ENCODE data around the gene DFFB. TPM values are rescaled to one million over a fixed set of nuclear protein-coding genes. Genes with fewer than 3 reads are reported as not detected.

Gene DFFB
- total RNA-seq, 1 experiment from 2014 or later = 9.0 TPM

- no TSS peak for BruUV-seq (replicated peaks)
- ATAC-seq (no peak), DNase-seq (ENCODE audit: low read depth, low spot score) (no peak)
- CTCF ChIA-PET = no interaction called here
- POLR2A ChIA-PET = no interaction called here
- no peaks in the 10 kb centered on the region for H4K20me1 ChIP-seq (ENCODE audit: insufficient read depth)
- no peaks in the 10 kb centered on the region for H3K9me3 ChIP-seq (ENCODE audit: control insufficient read depth in 1 of 2, insufficient read depth in 1 of 2, low read depth in 1 of 2, low read length in 2 of 2)
- no peaks in the 10 kb centered on the region for H3K27me3 ChIP-seq (ENCODE audit: insufficient read depth, low read length)
- RAD21 ChIA-PET (ENCODE audit: low non-redundant PET in 1 of 2, low total read pairs in 2 of 2, uncharacterized antibody in 2 of 2, unreplicated experiment in 2 of 2) = no interaction called here
- peaks cover 2 to 11% of the 10 kb centered on the region in 2 experiments; a peak in 2 of 4 replicates for H3K4me1 ChIP-seq (ENCODE audit: control insufficient read depth in 1 of 2, insufficient read depth in 2 of 2, low read length in 2 of 2)
- no peaks in the 10 kb centered on the region for H3K9me2 ChIP-seq (ENCODE audit: insufficient read depth)
- no peak overlapping the region for H3K4me3 ChIP-seq (replicated peaks in 1 of 2; ENCODE audit: low read depth in 1 of 2, low read length in 2 of 2)
- intact Hi-C loops (cut with micrococcal nuclease) = no loop called here
- TF ChIP-seq POLR2AphosphoS5 (IDR thresholded peaks at IDR 0.05; ENCODE audit: low read depth, low read length) (no peak), ELF1 (IDR thresholded peaks at IDR 0.05; ENCODE audit: borderline replicate concordance, low read depth) (no peak), ZFX (IDR thresholded peaks at IDR 0.05) (no peak), CTCF (IDR thresholded peaks at IDR 0.05 in 2 of 3, conservative IDR thresholded peaks at IDR 0.05 in 1 of 3; ENCODE audit: borderline replicate concordance in 1 of 3, insufficient read depth in 1 of 3, low read depth in 2 of 3, low read length in 2 of 3) (no peak), EZH2phosphoT487 (IDR thresholded peaks at IDR 0.05; ENCODE audit: borderline replicate concordance) (no peak), SIN3A (IDR thresholded peaks at IDR 0.05; ENCODE audit: low read depth) (no peak), REST (IDR thresholded peaks at IDR 0.05; ENCODE audit: low read depth) (no peak)
- H3K9ac ChIP-seq (ENCODE audit: low read length) = no peak overlapping the region
- no peak overlapping the region for H2AFZ ChIP-seq (ENCODE audit: low read depth, low read length, poor library complexity, severe bottlenecking)
- H3K36me3 ChIP-seq (ENCODE audit: control insufficient read depth in 1 of 2, insufficient read depth in 2 of 2, low read length in 2 of 2) = no peaks in the 10 kb centered on the region
- H3K27ac ChIP-seq (ENCODE audit: low read depth, low read length) = no peak overlapping the region
- no peak overlapping the region for H3K4me2 ChIP-seq (ENCODE audit: low read length)
- H3K79me2 ChIP-seq (ENCODE audit: insufficient read depth, low read length) = no peaks in the 10 kb centered on the region
Observed at GRCh38 chr1:3905266-3905952, 48.1 kb downstream of the DFFB start.
